Measurements from ENCODE around the gene HK1. TPM values are rescaled to one million over a fixed set of nuclear protein-coding genes. Genes with fewer than 3 reads are reported as not detected.

The HK1 gene
- total and polyA plus RNA-seq, 2 of the 13 experiments (the other 11 are each of a cell fraction or from before 2014, with no cell fraction given), result 0.29 to 1.5 TPM

DNA sequence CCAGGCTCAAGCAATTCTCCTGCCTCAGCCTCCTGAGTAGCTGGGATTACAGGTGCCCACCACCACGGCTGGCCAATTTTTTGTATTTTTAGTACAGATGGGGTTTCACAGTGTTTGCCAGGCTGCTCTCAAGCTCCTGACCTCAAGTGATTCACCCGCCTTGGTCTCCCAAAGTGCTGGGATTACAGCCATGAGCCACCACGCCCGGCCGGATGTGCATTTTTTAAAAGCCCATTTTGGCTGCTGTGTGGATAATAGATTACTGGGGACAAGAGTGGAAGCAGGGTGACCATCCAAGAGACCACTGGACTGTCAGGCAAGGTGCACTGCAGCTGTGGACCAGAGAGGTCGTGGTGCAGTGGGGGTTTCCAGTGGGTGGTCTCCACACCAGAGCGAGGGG, 36.7 kb upstream of the HK1 start:
- Histone ChIP-seq H3K4me1 (ENCODE audit: insufficient read depth, low read length) (no peaks in the 10 kb centered on the region), H3K4me3 (replicated peaks in 1 of 3; ENCODE audit: insufficient read depth in 1 of 3, low read depth in 2 of 3, low read length in 3 of 3) (no peak overlapping the region), H3K79me2 (ENCODE audit: insufficient read depth, low read length) (no peaks in the 10 kb centered on the region), H3K27ac (ENCODE audit: extremely low read length, insufficient read depth, low read length) (no peak overlapping the region), H2AFZ (ENCODE audit: low read length) (no peak overlapping the region), H4K20me1 (ENCODE audit: insufficient read depth, low read length) (no peaks in the 10 kb centered on the region; the same call in 1 of the 2 replicates), H3K4me2 (ENCODE audit: low read depth, low read length) (no peak overlapping the region), H3K27me3 (ENCODE audit: control insufficient read depth in 1 of 2, insufficient read depth in 2 of 2, low read length in 2 of 2) (no peaks in the 10 kb centered on the region), H3K9ac (ENCODE audit: insufficient read depth, low read depth, low read length) (no peak overlapping the region), H3K36me3 (replicated peaks in 1 of 2; ENCODE audit: control insufficient read depth in 1 of 2, insufficient read depth in 2 of 2, low read length in 2 of 2) (peaks cover 3 to 13% of the 10 kb centered on the region in 2 experiments; a peak in 3 of 5 replicates), H3K9me3 (ENCODE audit: low read length) (no peaks in the 10 kb centered on the region)
- intact Hi-C loops (cut with micrococcal nuclease; ENCODE audit: unreplicated experiment), result no loop called here
- ChIA-PET CTCF (ENCODE audit: low intra/inter-chr PET ratio, low total read pairs) (no interaction called here), POLR2A (interaction anchor here (0.6 kb wide), 1 partner anchor 22 kb away, joined by 3 read pairs; the partner anchor contains the start of gene HKDC1)
- in situ Hi-C loops (cut with HindIII; ENCODE audit: extremely low pct_ligation_motif_present, low pct_unique_long_range_greater_than_20kb), result no loop called here
- no TSS peak for BruUV-seq (replicated peaks)
- WGBS (ENCODE audit: low lambda C conversion rate), result 97% methylated on average over 7 of the region's 7 CpGs
- ATAC-seq, result no peak
- FAIRE-seq, result no peak
- DNase-seq (ENCODE audit: low spot score), result no peak
- no peak for TF ChIP-seq ZNF3 (CRISPR knock-in tag; IDR thresholded peaks at IDR 0.05)
- TF ChIP-seq, protein P1, sequence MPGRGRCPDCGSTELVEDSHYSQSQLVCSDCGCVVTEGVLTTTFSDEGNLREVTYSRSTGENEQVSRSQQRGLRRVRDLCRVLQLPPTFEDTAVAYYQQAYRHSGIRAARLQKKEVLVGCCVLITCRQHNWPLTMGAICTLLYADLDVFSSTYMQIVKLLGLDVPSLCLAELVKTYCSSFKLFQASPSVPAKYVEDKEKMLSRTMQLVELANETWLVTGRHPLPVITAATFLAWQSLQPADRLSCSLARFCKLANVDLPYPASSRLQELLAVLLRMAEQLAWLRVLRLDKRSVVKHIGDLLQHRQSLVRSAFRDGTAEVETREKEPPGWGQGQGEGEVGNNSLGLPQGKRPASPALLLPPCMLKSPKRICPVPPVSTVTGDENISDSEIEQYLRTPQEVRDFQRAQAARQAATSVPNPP (CRISPR knock-in tag; IDR thresholded peaks at IDR 0.05), result no peak
- no peak for TF ChIP-seq FLYWCH1 (CRISPR knock-in tag; IDR thresholded peaks at IDR 0.05)
- TF ChIP-seq ZNF703 (CRISPR knock-in tag; IDR thresholded peaks at IDR 0.05; ENCODE audit: borderline replicate concordance), result no peak
- TF ChIP-seq, protein P2, sequence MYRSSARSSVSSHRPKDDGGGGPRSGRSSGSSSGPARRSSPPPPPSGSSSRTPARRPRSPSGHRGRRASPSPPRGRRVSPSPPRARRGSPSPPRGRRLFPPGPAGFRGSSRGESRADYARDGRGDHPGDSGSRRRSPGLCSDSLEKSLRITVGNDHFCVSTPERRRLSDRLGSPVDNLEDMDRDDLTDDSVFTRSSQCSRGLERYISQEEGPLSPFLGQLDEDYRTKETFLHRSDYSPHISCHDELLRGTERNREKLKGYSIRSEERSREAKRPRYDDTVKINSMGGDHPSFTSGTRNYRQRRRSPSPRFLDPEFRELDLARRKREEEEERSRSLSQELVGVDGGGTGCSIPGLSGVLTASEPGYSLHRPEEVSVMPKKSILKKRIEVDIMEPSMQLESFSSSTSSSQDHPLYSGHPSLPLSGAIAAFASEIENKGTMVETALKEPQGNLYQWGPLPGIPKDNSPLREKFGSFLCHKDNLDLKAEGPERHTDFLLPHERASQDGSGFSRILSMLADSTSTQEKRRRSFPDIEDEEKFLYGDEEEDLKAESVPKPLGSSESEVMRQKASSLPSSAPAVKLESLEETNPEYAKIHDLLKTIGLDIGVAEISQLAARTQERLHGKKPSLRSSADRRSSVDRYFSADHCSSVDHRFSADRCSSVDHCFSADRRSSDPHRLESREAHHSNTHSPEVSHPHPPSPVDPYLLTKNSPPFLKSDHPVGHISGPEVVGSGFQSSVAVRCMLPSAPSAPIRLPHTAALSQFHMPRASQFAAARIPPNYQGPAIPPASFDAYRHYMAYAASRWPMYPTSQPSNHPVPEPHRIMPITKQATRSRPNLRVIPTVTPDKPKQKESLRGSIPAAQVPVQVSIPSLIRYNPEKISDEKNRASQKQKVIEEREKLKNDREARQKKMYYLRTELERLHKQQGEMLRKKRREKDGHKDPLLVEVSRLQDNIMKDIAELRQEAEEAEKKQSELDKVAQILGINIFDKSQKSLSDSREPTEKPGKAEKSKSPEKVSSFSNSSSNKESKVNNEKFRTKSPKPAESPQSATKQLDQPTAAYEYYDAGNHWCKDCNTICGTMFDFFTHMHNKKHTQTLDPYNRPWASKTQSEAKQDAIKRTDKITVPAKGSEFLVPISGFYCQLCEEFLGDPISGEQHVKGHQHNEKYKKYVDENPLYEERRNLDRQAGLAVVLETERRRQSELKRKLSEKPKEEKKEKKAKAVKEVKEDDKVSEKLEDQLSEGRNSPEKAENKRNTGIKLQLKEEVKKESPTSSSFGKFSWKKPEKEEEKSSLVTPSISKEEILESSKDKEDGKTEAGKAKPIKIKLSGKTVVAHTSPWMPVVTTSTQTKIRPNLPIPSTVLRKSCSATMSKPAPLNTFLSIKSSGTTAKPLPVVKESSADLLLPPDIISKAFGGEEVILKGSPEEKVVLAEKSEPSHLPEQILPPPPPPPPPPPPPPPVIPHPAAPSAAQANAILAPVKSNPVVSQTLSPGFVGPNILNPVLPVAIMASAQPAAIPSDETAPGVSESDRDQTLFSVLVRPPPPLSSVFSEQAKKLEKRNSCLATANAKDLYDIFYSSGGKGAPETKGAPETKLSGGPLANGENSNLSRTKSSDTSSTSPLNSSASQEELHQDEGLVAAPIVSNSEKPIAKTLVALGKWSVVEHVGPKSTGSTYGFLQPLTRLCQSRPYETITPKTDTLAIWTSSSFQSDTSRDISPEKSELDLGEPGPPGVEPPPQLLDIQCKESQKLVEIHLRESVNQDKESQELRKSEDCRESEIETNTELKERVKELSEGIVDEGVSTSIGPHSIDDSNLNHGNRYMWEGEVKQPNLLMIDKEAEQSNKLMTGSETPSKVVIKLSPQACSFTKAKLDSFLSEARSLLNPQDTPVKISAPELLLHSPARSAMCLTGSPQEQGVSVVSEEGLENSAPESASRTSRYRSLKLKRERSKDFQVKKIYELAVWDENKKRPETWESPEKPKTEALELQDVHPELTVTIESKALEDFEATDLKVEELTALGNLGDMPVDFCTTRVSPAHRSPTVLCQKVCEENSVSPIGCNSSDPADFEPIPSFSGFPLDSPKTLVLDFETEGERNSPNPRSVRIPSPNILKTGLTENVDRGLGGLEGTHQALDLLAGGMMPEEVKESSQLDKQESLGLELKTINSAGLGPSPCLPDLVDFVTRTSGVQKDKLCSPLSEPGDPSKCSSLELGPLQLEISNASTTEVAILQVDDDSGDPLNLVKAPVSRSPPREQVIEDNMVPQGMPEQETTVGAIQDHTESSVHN (CRISPR knock-in tag; IDR thresholded peaks at IDR 0.05), result no peak
- TF ChIP-seq, protein P3, sequence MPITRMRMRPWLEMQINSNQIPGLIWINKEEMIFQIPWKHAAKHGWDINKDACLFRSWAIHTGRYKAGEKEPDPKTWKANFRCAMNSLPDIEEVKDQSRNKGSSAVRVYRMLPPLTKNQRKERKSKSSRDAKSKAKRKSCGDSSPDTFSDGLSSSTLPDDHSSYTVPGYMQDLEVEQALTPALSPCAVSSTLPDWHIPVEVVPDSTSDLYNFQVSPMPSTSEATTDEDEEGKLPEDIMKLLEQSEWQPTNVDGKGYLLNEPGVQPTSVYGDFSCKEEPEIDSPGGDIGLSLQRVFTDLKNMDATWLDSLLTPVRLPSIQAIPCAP (CRISPR knock-in tag; IDR thresholded peaks at IDR 0.05; ENCODE audit: low read depth), result no peak
- TF ChIP-seq, protein P4, sequence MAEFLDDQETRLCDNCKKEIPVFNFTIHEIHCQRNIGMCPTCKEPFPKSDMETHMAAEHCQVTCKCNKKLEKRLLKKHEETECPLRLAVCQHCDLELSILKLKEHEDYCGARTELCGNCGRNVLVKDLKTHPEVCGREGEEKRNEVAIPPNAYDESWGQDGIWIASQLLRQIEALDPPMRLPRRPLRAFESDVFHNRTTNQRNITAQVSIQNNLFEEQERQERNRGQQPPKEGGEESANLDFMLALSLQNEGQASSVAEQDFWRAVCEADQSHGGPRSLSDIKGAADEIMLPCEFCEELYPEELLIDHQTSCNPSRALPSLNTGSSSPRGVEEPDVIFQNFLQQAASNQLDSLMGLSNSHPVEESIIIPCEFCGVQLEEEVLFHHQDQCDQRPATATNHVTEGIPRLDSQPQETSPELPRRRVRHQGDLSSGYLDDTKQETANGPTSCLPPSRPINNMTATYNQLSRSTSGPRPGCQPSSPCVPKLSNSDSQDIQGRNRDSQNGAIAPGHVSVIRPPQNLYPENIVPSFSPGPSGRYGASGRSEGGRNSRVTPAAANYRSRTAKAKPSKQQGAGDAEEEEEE (CRISPR knock-in tag; IDR thresholded peaks at IDR 0.05; ENCODE audit: borderline replicate concordance), result no peak

Measured in HepG2 (cell line).